Retina (tissue), 1 donor: ENCODE data around the gene APBA2.
"Not testable (repeated sequence)": the region's sequence is repeated elsewhere in the genome, so short reads cannot be mapped to it uniquely, and the experiment has no call there.

Experiments
- DNase-seq: peaks from one replicate; pipeline ENCODE4 v3.0.0-alpha.2; 2016

Gene APBA2

DNA sequence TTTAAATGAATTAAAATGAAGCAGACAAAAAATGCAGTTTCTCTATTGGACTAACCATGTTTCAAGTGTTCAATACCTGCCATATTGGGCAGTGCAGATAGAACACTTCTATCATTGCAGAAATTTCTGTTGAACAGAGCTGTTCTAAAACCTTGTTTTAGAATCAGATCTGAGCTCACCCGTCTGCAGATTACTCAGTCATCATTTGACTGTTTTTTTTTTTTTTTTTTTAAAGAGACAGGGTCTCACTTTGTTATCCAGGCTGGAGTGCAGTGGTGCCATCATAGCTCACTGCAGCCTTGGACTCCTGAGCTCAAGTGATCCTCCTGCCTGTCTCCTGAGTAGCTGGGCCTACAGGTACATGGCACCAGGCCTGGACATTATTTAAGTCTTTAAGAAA is 128.7 kb downstream of the APBA2 start:
- DNase-seq: no peak

DNA sequence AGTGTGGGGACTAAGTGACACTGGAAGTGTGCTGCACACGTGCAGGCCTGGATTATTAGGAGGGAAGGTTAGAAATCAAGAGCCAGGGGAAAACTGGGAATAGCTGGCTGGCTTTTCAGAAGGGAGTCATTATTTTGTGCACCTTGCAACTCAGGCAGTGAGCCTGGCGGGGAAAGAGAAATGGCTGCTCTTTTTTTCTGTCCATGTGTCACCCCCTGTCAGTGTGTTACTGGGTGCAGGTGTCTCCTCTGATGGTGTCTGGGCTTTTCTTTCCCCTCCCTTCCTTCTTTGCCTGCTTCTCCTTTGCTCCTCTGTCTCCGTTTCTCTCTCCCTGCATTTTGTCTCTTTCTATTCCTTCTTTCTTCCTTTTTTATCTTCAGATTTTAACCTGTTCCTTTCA is 130.7 kb downstream of the APBA2 start:
- no peak for DNase-seq

DNA sequence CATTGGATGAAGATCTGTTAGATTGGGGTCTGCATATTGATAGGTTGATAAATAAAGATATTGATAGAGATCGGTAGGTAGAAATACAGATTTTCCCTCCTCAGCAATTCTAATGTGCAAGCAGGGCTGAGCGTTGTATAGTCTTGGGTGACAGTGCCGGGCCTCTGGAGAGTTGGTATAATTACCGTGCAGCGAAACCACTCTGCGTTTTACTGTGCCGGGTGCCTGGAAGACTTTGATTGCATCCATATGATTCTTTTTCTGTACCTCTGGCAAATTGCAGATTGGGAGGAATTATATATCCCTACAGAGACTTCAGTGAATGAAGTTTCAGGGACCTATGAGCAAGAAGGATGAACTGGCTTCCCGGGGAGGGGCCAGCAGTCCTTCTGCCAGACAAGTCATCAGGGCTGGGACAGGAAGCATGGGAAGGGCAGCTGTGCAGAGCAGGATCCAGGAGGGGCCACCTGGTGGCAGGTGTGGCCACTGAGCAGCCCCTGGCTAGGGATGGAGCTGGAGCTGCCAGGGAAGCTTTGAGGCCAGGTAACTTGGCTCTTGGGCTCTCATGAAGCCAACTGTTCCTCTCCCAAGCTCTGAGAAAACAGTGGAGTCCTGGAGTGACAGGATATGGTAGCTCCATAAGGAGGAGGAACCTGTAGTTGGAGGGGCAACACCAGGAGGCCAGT is 132.5 kb downstream of the APBA2 start:
- DNase-seq: no peak

DNA sequence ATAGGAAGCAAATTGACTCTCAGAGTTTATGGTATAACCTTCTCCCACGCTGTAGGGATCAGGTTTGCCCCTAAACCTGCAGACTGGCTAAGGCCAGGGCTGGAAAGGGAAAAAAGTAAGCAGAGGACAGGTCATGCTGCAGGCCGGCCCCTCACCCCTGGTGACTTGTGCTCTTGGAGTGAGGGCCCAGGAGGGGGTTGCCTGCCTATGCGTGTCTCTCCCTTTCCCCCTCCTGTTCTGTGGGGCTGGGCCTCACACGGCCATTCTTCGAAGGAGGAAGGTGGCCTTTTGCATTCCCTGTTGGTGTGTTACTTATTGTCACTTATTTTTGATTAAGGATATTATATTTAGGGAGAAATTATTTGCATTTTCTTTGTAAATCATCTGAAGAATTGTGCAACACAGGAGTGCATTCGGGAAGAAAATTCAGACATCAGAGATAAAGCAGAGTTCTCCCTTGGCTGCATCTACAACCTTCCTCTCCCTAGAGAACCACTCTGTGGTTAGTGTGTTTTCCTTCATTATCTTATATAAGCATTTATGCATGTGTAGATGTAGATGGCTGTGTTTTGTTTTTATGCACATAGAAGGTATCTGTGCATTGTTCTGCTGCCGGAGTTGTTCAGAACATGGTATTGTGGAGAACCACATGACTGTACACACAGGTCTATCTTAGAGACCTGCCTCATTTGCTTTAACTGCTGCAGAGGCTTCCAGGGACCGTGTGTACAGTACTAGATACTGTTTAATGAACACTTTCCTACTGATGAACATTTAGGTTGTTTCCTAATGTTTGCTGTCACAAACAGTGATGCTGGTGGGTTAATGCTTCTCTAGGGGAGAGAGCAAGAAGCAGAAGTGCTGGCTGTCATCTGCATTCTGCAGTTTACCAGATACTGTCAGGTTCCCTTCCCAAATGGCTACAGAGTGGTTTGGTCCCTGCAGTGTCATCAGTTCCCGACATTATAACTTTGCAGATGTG is 133.5 kb downstream of the APBA2 start:
- DNase-seq: no peak

DNA sequence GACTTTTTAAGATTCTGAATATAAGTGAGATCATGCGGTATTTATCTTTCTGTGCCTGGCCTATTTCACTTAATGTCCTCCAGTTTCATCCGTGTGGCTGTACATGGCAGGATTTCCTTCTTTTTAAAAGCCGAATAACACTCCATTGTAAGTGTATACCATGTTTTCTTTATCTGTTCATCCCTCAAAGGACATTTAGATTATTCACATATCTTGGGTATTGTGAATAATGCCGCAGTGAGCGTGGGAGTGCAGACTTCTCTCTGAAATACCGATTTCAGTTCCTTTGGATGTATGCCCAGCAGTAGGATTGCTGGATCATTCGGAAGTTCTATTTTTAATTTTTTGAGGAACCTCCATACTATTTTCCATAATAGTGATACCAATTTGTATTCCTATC is 136.1 kb downstream of the APBA2 start:
- no peak for DNase-seq

DNA sequence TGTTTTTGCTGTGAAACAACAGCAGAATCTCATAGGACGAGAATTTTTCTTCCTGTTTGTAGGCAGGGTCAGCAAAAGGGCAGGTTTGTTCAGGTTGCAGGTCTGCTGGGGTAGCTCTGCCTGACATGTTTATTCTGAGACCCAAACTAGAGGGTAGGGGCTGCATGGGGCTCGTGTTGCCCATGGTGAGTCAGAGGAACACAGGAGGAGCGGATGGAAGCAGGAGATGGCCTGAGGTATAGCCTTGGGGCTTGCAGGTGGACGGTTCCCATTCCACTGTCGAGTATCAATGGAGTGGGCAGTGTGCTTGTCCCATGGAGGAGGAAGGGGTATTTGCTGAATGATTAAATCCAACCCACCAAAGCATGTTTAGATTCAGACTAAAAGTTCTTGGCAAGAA is 138.9 kb downstream of the APBA2 start:
- DNase-seq: no peak

DNA sequence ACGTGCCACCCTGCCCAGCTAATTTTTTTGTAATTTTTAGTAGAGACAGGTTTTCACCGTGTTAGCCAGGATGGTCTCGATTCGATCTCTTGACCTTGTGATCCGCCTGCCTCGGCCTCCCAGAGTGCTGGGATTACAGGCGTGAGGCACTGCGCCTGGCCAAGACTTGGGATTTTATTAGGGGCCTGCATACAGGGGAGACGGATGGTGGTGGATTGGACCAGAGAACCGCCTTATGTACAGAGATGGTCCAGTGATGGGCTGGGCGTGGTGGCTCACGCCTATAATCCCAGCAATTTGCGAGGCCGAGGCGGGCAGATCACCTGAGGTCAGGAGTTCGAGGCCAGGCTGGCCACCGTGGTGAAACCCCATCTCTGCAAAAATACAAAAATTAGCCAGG is 139.6 kb downstream of the APBA2 start:
- not testable (repeated sequence) for DNase-seq

DNA sequence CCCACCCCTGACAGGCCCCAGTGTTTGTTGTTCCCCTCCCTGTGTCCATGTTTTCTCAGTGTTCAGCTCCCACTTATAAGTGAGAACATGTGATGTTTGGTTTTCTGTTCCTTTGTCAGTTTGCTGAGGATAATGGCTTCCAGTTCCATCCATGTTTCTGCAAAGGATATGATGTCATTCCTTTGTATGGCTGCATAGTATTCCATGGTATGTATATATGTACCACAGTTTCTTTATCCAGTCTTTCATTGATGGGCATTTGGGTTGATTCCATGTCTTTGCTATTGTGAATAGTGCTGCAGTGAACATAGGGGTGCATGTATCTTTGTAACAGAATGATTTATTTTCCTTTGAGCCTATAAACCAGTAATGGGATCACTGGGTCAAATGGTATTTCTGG is 142.4 kb downstream of the APBA2 start:
- not testable (repeated sequence) for DNase-seq

DNA sequence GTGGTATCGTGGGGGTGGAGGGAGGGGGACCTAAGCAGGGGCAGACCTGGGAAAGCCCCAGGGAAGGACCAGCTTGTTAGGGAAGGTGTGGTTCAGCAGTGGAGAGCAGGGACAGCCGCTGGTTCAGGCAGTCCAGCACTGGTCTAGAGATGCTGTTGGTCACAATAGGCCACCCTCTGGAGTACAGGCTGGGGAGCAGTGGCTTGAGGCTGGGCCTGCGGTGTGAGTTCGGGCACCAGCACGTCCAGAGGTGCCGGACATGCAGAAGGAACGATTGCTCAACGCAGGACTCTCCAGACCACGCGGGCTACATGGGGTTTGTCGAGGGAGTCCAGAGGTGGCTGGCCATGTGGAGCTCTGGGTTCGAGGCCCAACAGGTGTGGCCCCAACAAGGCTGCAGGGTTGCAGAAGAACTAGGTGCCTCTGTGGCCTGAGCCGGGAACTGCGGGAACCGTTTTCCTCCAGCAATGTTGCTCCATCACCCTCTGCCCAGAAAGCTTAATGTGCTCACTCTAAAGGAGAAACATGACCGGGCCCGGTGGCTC is 143.9 kb downstream of the APBA2 start:
- DNase-seq: no peak

DNA sequence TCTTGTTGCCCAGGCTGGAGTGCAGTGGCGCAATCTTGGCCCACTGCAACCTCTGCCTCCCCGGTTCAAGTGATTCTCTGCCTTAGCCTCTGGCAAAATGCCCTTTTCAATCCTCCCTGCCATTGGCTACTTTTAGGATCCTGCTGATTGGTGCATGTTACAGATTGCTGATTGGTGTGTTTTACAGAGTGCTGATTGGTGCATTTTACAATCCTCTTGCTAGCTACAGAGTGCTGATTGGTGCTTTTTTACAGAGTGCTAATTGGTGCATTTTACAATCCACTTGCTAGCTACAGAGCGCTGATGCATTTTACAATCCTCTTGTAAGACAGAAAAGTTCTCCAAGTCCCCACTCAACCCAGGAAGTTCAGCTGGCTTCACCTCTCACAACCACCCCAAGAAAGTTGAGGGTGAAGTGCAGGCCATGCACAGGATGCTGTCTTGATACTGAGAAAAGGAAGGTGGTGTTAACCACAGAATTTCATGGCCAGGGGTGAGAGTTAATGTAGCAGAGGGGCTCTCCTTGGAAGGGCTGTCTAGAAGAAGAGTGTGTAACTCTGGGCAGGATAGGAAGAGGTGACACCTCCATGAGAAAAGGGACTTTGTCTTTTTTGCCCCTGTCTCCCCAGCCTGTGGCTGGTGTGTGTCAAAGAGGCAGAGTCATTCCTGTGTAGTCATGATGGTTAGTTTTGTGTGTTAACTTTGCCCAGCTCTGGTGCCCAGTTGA is 145.9 kb downstream of the APBA2 start:
- no peak for DNase-seq

DNA sequence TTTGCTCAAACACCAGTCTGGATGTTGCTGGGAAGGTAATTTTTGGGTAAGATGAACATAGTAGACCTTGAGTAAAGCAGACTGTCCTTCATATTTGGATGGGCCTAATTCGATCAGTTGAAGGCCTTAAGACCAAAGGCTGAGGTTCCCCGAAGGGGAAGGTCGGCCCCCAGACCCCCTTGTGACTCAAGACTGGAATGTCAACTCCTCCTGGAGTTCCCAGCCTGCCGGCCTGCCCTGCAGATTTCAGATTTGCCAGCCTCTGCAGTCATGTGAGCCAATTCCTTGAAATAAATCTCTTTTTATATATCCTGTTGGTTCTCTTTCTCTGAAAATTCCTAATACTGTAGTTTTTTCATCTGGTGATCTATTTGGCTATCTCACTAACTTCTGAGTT is 146.5 kb downstream of the APBA2 start:
- DNase-seq: no peak

DNA sequence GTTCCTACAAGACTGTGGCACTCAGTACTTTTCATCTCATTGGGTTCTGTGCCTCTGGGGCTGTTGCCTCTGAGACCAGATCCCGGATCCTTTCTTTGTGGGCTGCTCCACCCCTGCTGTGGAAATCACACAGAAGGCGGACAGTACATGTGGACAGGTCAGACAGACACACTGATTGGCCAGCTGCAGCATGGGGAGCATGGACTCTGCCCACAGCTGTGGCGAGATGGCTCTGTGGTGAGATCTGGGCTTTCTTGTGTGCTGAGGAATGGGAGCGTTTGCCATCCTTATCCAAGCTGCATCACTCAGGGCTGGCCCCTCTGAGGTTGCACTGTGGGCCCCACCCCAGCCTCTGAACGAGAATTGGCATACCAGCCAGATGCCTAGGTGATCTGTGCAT is 147.0 kb downstream of the APBA2 start:
- no peak for DNase-seq

DNA sequence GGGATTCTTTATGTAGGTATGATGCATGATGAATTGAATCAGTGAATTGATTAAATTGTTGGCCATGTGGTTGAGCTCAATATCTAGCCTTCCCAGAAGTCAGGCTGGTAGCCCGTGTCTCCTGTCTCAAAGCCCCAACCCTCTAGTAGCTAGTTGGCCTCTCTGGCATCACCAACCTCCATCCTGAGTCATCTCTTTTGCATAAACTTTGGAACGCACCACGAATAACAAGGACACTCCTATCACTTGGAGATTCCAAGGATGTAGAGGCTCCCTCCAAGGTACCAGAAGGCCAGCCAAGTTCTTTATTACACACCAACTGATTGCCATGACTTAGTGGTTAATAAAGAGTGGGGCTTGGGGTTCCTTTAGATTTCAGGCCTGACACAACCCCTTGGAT is 148.4 kb downstream of the APBA2 start:
- DNase-seq: no peak

DNA sequence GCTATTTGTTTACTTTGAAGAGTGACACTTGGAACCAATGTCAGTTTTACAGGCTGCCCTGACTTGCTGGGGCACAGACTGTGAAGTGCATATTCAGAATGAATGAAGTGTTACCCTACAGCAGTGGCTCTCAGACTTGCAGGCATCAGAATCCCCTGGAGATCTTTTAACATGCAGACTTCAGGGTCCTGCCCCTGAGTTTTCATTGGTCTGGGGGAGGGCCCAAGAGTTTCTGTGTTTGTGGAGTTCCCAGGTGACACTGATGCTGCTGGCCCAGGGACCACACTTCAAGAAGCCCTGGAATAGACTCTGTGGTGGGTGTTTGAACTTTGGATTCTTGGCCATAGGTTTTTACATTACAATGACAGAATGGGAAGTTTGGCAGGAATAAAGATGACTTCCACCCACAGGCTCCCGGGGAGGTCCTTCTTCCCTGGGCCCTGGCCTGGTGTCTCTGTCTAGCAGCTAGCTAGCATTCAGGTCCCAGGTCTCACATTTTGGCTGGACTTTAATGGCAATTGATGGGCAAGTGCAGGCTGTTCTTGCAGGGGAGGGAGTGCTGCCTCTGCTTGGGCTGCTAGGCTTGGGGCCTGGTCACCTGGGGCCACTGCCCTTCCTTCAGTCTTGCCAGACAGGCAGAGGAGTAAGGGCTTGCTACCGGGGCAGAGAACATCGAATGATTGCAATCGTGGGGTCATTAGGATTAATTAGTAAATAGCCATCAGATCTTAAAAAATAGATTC is 149.0 kb downstream of the APBA2 start:
- no peak for DNase-seq

DNA sequence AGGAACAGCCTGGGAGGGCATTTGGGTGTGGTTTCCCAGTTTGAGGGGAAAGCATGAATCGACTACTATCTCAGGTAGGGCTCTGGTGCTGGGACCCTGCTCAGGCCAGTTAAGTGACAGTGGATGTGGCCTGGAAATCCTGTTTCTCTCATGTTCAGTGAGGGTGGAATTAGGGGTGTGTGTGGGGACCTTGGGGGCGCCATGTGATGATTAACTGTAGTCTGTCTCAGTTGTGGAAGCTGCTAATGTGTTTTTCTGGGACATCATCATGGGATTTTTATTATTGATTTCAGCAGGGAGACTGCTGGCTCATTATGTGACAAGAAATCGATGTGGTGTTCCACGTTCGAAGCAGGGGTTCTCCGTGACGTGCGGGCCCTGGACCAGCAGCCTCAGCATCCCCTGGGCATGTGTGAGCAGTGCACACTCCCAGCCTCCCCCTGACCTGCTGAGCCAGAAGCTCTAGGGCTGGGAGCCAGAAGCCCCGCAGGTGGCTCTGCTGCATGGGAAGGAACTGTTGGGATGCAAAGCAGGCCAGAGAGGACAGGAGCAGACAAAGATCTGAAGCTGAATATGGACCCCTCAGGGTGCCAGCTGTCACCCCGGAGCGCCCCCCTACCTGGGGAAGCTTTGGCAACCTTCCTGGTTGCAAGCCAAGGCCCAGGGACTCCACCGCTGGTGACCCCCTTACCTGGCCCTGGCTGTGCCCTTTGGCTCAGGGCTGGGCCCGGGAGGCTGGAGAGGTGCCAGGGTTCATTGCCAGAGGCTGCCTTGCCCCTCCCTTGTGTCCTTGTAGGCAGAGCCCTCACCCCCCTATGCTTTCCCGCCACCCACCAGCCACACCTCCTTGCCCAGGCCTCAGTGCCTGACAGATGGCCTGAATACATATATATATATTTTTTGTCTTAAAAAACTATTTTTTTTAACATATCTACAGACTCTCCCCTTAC is 149.8 kb downstream of the APBA2 start:
- peak; percentile 58 for DNase-seq

DNA sequence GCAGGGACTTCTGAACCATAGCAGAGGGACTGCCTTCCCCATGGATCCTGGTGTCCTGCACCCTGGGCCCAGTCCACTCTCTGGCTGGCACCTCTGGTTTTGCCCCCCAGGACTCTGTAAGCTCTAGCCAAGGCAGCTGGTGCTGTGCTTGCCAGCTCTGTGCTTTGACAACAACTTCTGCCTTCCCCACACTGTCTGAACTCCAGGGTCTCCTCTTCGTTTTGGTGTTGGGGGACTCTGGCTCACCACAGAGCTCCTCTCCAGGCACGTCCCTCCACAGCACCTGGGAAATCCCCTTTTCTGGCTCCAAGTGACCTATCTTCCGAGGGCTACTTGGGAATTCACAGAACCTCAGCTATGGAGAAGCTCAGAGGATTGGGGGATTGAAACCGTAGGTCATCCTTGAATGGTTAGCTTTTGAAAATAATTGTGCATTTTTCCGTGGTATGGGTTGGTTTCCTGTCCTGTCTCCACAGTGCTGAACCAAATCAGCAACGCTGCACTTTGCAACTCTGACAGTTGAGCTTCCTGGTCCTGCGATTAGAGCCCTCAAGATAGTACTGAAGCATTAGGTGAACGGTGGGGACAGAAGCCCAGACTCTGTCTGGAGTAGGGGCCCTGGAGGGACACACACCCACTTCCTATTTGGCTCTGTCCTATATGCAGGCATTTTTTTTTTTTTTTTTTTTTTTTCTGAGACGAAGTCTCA is 152.4 kb downstream of the APBA2 start:
- DNase-seq: no peak

DNA sequence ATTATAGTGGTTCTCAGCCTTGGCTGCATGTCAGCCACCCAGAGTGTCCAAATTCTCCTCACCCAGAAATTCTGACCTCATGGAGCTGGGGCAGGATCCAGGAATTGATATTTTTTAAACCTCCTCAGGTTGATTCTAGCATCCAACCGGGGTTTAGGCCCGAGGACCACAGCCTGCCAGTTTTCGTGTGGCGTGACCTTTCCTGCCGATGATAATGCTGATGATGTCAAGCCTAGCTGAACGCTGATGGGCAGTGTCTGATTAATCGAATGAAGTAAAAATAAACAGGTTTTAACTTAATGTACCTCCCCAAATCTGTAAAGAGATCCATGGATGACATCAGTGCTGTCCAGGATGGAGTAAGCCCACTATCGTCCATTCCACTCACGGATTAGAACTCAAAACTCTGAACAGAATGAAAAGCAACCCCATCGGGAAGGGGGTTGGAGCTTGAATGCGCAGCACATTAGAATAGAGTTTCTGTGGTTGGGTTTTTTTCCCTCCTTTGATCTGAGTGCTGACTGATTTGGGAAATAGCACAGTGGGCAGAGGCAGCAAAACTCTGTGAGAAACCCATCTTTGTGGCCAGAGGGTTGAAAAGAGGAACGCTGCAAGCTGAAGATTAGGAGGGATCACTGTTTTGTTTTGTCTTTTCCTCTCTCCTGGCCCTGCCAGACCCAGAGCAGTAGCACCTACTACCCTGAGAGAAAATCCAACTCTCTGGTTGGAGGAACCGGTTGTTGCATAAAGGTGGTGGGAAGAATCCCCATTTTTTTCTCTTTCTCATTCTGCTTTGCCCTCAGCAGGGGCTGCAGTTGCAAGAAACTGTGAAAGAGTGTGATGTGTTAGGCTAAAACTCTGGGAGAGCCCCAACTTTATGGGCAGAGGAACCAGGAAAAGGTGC is 153.9 kb downstream of the APBA2 start:
- no peak for DNase-seq

DNA sequence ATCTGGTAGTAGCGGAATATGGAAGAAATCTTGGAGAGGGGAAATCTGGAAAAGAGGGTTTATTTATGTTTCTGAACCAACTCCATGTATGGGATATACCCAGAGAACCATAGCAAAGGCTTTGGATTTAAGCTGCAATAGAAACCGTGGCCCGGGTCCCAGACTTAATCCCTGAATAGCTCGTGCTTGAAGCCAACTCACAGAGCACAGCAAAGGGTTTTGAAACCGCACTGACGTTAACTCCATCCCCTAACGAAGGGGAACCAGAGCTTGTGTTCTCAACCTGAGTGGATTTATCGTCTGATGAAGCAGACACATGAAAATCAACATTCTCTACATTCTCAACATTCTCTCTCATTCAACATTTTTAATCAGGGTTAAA is 154.6 kb downstream of the APBA2 start:
- no peak for DNase-seq

DNA sequence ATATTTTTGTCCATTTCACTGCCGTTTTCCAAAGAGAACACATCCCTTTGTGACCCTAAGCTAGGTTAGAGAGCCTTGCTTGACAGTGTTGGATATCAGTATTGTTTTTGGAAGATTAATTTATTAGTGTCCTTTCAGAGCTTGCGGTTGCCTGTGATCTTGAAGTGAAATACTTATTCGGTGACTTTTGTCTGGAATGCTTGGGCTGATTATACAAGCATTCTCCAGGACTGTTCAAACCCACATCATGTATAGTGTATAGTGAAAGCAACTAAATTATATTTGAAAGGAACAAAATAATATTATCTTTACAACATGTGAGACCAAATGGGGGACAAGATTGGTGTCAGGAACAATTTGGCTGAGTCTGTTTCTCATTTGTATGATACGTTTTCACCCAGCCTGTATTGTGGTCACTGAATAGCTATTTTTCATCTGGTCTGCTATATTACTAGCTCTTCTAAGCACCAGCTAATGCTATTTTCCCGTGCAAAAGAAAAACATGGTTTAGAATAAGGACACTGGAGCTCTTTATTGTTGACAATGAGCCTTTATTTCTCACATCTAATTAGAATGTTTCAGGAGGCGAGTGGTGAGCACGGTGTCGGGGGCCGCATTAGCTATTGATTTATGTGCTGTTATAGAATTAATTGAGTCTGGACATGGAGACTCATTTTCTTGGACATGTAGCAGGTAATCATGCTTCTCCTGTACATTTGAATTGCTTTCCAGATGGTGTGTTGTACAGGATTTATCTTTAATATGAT is 158.1 kb downstream of the APBA2 start:
- DNase-seq: no peak
